HepG2 (cell line): ENCODE results near the gene MCM3. TPM values are rescaled to one million over a fixed set of nuclear protein-coding genes. Genes with fewer than 3 reads are reported as not detected.

Source experiments
- ATF7 ChIP-seq, 2 experiments: fragments of 450-650 bp in 1 of 2; sonication (generic) in 1 of 2; formaldehyde crosslinking in 1 of 2; IDR thresholded peaks; 2 replicates each; pipeline versions ENCODE4 v1.4.0 to v1.6.1; 2016 to 2020; ENCODE audit warnings: antibody characterized with exemption in 1 of 2, mild to moderate bottlenecking in 1 of 2, missing genetic modification reagents in 1 of 2
- DNMT1 ChIP-seq: sonication (generic); formaldehyde crosslinking; IDR thresholded peaks from 2 replicates; pipeline ENCODE4 v1.5.1; 2020; ENCODE audit warnings: mild to moderate bottlenecking, missing genetic modification reagents
- GMEB1 ChIP-seq: sonication (generic); formaldehyde crosslinking; IDR thresholded peaks from 2 replicates; pipeline ENCODE4 v1.5.1; 2020; ENCODE audit warnings: missing genetic modification reagents, mild to moderate bottlenecking, borderline replicate concordance
- JARID2 ChIP-seq: sonication (generic); formaldehyde crosslinking; IDR thresholded peaks from 2 replicates; pipeline ENCODE4 v1.8.1; 2023; ENCODE audit warnings: missing genetic modification reagents, inconsistent platforms; ENCODE audit not compliant: insufficient replicate concordance
- KDM5A ChIP-seq: fragments of 200-600 bp; sonication (generic); IDR thresholded peaks from 2 replicates; pipeline ENCODE4 v1.7.0; 2018; ENCODE audit warnings: antibody characterized with exemption, mild to moderate bottlenecking, low read length, borderline replicate concordance
- KLF6 ChIP-seq: IDR thresholded peaks from 2 replicates; pipeline ENCODE4 v1.8.0; 2016; ENCODE audit warnings: missing biosample characterization, missing genetic modification reagents
- MBD4 ChIP-seq: IDR thresholded peaks from 2 replicates; pipeline ENCODE4 v1.6.1; 2012; ENCODE audit warnings: low read length, inconsistent platforms, borderline replicate concordance
- MTF2 ChIP-seq: sonication (generic); formaldehyde crosslinking; IDR thresholded peaks from 2 replicates; pipeline ENCODE4 v1.5.0; 2020; ENCODE audit warnings: missing genetic modification reagents, borderline replicate concordance
- NCOA1 ChIP-seq: sonication (generic); formaldehyde crosslinking; IDR thresholded peaks from 2 replicates; pipeline ENCODE4 v1.9.0; 2021; ENCODE audit warnings: missing genetic modification reagents
- SCMH1 ChIP-seq: sonication (generic); formaldehyde crosslinking; IDR thresholded peaks from 2 replicates; pipeline ENCODE4 v1.9.0; 2021; ENCODE audit warnings: missing genetic modification reagents, mild to moderate bottlenecking, borderline replicate concordance
- SIN3A ChIP-seq: IDR thresholded peaks from 2 replicates; pipeline ENCODE4 v1.6.1; 2011; ENCODE audit warnings: low read depth, mild to moderate bottlenecking, control low read depth, low read length, borderline replicate concordance
- SIX4 ChIP-seq: sonication (generic); formaldehyde crosslinking; IDR thresholded peaks from 2 replicates; pipeline ENCODE4 v1.4.0; 2020; ENCODE audit warnings: missing genetic modification reagents
- ZBTB33 ChIP-seq: sonication (generic); formaldehyde crosslinking; IDR thresholded peaks from 2 replicates; pipeline ENCODE4 v1.4.0; 2020; ENCODE audit warnings: missing genetic modification reagents
- ZFP37 ChIP-seq: sonication (generic); formaldehyde crosslinking; IDR thresholded peaks from 2 replicates; pipeline ENCODE4 v1.4.0; 2020; ENCODE audit warnings: missing genetic modification reagents, borderline replicate concordance
- ZFP91 ChIP-seq: sonication (generic); formaldehyde crosslinking; IDR thresholded peaks from 2 replicates; pipeline ENCODE4 v1.9.0; 2022; ENCODE audit warnings: missing genetic modification reagents, mild to moderate bottlenecking, borderline replicate concordance
- ZNF20 ChIP-seq: sonication (generic); formaldehyde crosslinking; IDR thresholded peaks from 2 replicates; pipeline ENCODE4 v1.4.0; 2020; ENCODE audit warnings: mild to moderate bottlenecking, moderate library complexity, missing genetic modification reagents
- ZNF414 ChIP-seq: sonication (generic); formaldehyde crosslinking; IDR thresholded peaks from 2 replicates; pipeline ENCODE4 v1.5.0; 2020; ENCODE audit warnings: missing genetic modification reagents
- ZNF552 ChIP-seq: sonication (generic); formaldehyde crosslinking; IDR thresholded peaks from 2 replicates; pipeline ENCODE4 v1.9.0; 2022; ENCODE audit warnings: missing genetic modification reagents, mild to moderate bottlenecking, borderline replicate concordance
- ZNF616 ChIP-seq: sonication (generic); formaldehyde crosslinking; IDR thresholded peaks from 2 replicates; pipeline ENCODE4 v1.5.0; 2020; ENCODE audit warnings: low read depth, mild to moderate bottlenecking, missing genetic modification reagents
- ZNF740 ChIP-seq: sonication (generic); formaldehyde crosslinking; IDR thresholded peaks from 2 replicates; pipeline ENCODE4 v1.4.0; 2020; ENCODE audit warnings: missing genetic modification reagents
- ZNF883 ChIP-seq: sonication (generic); formaldehyde crosslinking; IDR thresholded peaks from 2 replicates; pipeline ENCODE4 v1.5.1; 2020; ENCODE audit warnings: mild to moderate bottlenecking, missing genetic modification reagents; ENCODE audit errors: not compliant biosample characterization
- polyA plus RNA-seq, 8 experiments: library from polyadenylated mRNA; depleted of rRNA in 3 of 8; stranded (reverse) in 7 of 8; unstranded in 1 of 8; fragments of >200 nt; fragmentation: Illumina TruSeq in 4 of 8; extraction: Trizol in 4 of 8; gene quantifications; 2 replicates each; pipeline versions ENCODE4 v1.2.1 to v1.2.3, GENCODE V29; 2011 to 2016; ENCODE audit warnings: low read depth in 4 of 8, missing spikeins in 1 of 8, mixed read lengths in 1 of 8; ENCODE audit not compliant: insufficient read depth in 1 of 8
- total RNA-seq, 5 experiments: library from RNA; depleted of rRNA; stranded (reverse); fragments of >200 nt; fragmentation: Illumina TruSeq; extraction: Trizol; gene quantifications; 2 replicates each; pipeline ENCODE4 v1.2.3, GENCODE V29; 2016; ENCODE audit warnings: low read depth in 1 of 5

Gene MCM3
- total and polyA plus RNA-seq, 2 of the 13 experiments (the other 11 are each of a cell fraction or from before 2014, with no cell fraction given): 164 to 288 TPM

GRCh38 chr6:52284460-52285176 is at the start of gene MCM3 (continued):
- TF ChIP-seq ZFP91 (CRISPR knock-in tag) (peak; percentile 94; the same call in 1 of the 2 replicates), ZNF552 (peak; percentile 65; the same call in 1 of the 2 replicates), DNMT1 (CRISPR knock-in tag) (0 out of 2 replicates have a peak, but pooled peaks have one; percentile 83), ZNF740 (CRISPR knock-in tag) (no peak), JARID2 (no peak), NCOA1 (no peak; the same call in 1 of the 2 replicates), KLF6 (CRISPR knock-in tag) (peak; percentile 58; the same call in 1 of the 2 replicates), ZNF20 (no peak), SIN3A (peak; percentile 97), MBD4 (no peak), ZNF414 (CRISPR knock-in tag) (peak; percentile 55; the same call in 1 of the 2 replicates), KDM5A (peak; percentile 73), ZFP37 (no peak), GMEB1 (peak; percentile 93), ZBTB33 (CRISPR knock-in tag) (0 out of 2 replicates have a peak, but pooled peaks have one; percentile 29), ZNF616 (0 out of 2 replicates have a peak, but pooled peaks have one; percentile 63), SCMH1 (no peak), ZNF883 (peak; percentile 64), SIX4 (CRISPR knock-in tag) (no peak), ATF7 (IDR thresholded peaks at IDR 0.05) (no peak), ATF7 (CRISPR knock-in tag; IDR thresholded peaks at IDR 0.05) (no peak; the same call in 1 of the 2 replicates), MTF2 (CRISPR knock-in tag) (no peak; the same call in 1 of the 2 replicates)
